Uterus (tissue), 2 donors: ENCODE results near the gene PKD1L1.

Experiments
- POLR2A ChIP-seq, 2 donors: fragments of 450-650 bp; IDR thresholded peaks; one replicate each; pipeline ENCODE4 v1.6.1; 2016; ENCODE audit warnings: antibody characterized with exemption in 2 of 2, mild to moderate bottlenecking in 1 of 2, moderate library complexity in 1 of 2
- TF ChIP-seq, protein P1 (sequence below), 4 experiments: fragments of 200-600 bp in 2 of 4; fragments of 450-650 bp in 2 of 4; sonication (generic) in 2 of 4; IDR thresholded peaks; one replicate each; pipeline ENCODE4 v1.5.1; 2016 to 2019; ENCODE audit warnings: antibody characterized with exemption in 4 of 4, mild to moderate bottlenecking in 2 of 4, moderate library complexity in 1 of 4

DNA sequence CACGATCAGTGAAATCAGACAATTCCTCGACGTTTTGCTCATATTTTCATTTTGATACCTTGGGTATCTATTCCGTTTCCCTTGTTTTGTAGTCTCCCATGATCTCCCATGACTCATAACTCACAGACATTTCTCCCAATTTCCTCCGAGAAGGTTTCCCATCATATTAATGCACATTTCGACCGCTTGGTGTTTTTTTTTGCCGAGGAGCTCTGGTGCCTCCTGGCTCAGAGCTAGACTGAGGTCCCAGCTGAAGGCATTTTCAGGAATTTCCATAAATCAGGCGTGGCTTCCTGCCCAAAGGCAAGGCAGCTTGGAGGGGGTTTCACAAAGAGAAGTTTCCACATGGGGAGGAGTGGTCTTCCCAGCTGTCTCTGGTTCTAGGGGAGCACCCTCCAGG, 218.1 kb downstream of the PKD1L1 start:
- no peak for TF ChIP-seq POLR2A (IDR thresholded peaks at IDR 0.05)
- TF ChIP-seq, protein P1, sequence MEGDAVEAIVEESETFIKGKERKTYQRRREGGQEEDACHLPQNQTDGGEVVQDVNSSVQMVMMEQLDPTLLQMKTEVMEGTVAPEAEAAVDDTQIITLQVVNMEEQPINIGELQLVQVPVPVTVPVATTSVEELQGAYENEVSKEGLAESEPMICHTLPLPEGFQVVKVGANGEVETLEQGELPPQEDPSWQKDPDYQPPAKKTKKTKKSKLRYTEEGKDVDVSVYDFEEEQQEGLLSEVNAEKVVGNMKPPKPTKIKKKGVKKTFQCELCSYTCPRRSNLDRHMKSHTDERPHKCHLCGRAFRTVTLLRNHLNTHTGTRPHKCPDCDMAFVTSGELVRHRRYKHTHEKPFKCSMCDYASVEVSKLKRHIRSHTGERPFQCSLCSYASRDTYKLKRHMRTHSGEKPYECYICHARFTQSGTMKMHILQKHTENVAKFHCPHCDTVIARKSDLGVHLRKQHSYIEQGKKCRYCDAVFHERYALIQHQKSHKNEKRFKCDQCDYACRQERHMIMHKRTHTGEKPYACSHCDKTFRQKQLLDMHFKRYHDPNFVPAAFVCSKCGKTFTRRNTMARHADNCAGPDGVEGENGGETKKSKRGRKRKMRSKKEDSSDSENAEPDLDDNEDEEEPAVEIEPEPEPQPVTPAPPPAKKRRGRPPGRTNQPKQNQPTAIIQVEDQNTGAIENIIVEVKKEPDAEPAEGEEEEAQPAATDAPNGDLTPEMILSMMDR (IDR thresholded peaks at IDR 0.05) = no peak
